PC-3 (cell line): ENCODE measurements around the gene CHMP1B. TPM values are rescaled to one million over a fixed set of nuclear protein-coding genes. Genes with fewer than 3 reads are reported as not detected.

Experiments used
- ATAC-seq: fragments of 200-7000 bp; cut with Tn5 transposase; 2 replicates; pipeline ENCODE4 v1.9.1; 2020; ENCODE audit warnings: mild to moderate bottlenecking, moderate library complexity
- BruUV-seq: library from RNA; stranded (reverse); fragments of 400-500 nt; replicated peaks from 2 replicates; lab custom pipeline; 2021; lab: Mats Ljungman, UMichigan
- CTCF ChIA-PET: fragments of 300-600 bp; sonication (Branson Sonifier 250); formaldehyde crosslinking; loops from one replicate; lab custom pipeline; 2022; ENCODE audit warnings: antibody characterized with exemption; lab: Charles Lee
- POLR2A ChIA-PET: fragments of 300-600 bp; sonication (Branson Sonifier 250); formaldehyde crosslinking; loops from one replicate; lab custom pipeline; 2022; ENCODE audit warnings: antibody characterized with exemption; ENCODE audit not compliant: unreplicated experiment; lab: Charles Lee
- DNase-seq: peaks from one replicate; pipeline ENCODE4 v3.0.0-alpha.2; 2015
- H2AFZ ChIP-seq: fragments of 300-600 bp; sonication (generic); 2 replicates; pipeline ENCODE4 v1.6.0; 2016; ENCODE audit warnings: antibody characterized with exemption, low read length
- H3F3A ChIP-seq: fragments of 300-600 bp; sonication (generic); one replicate; pipeline ENCODE4 v1.6.0; 2017; ENCODE audit warnings: antibody characterized with exemption, low read length, control low read depth, mild to moderate bottlenecking; ENCODE audit not compliant: unreplicated experiment
- H3K27ac ChIP-seq: fragments of 300-600 bp; sonication (generic); 2 replicates; pipeline ENCODE4 v1.5.1; 2016; ENCODE audit warnings: mild to moderate bottlenecking, low read length
- H3K27me3 ChIP-seq: fragments of 300-600 bp; sonication (generic); 2 replicates; pipeline ENCODE4 v1.6.1; 2016; ENCODE audit warnings: low read length, mixed read lengths
- H3K36me3 ChIP-seq: fragments of 300-600 bp; sonication (generic); 2 replicates; pipeline ENCODE4 v1.6.1; 2016; ENCODE audit warnings: low read depth, mixed run types, low read length, mixed read lengths
- H3K4me1 ChIP-seq: fragments of 300-600 bp; sonication (generic); 2 replicates; pipeline ENCODE4 v1.5.1; 2016; ENCODE audit warnings: low read length; ENCODE audit not compliant: insufficient read depth
- H3K4me2 ChIP-seq: fragments of 300-600 bp; sonication (generic); 2 replicates; pipeline ENCODE4 v1.6.0; 2016; ENCODE audit warnings: low read length
- H3K4me3 ChIP-seq: fragments of 300-600 bp; sonication (generic); 2 replicates; pipeline ENCODE4 v1.5.1; 2016; ENCODE audit warnings: mild to moderate bottlenecking, low read length, mixed read lengths
- H3K79me2 ChIP-seq: fragments of 300-600 bp; sonication (generic); 2 replicates; pipeline ENCODE4 v1.6.1; 2017; ENCODE audit warnings: low read length, mixed read lengths
- H3K9ac ChIP-seq: fragments of 300-600 bp; sonication (generic); 2 replicates; pipeline ENCODE4 v1.6.0; 2016; ENCODE audit warnings: mild to moderate bottlenecking, low read length
- H3K9me2 ChIP-seq: fragments of 300-600 bp; sonication (generic); replicated peaks from 2 replicates; pipeline ENCODE4 v1.6.1; 2016; ENCODE audit warnings: mixed run types, low read length, mixed read lengths
- H3K9me3 ChIP-seq: fragments of 300-600 bp; sonication (generic); 2 replicates; pipeline ENCODE4 v1.6.1; 2016; ENCODE audit warnings: low read length, mixed read lengths
- H4K20me1 ChIP-seq: fragments of 300-600 bp; sonication (generic); 2 replicates; pipeline ENCODE4 v1.6.1; 2016; ENCODE audit warnings: low read length, mixed read lengths
- EZH2 ChIP-seq: fragments of 300-600 bp; sonication (generic); IDR thresholded peaks from one replicate; pipeline ENCODE4 v1.6.1; 2017; ENCODE audit warnings: antibody characterized with exemption, mild to moderate bottlenecking, low read length; ENCODE audit not compliant: unreplicated experiment
- EZH2phosphoT487 ChIP-seq: fragments of 300-600 bp; sonication (generic); IDR thresholded peaks from 2 replicates; pipeline ENCODE4 v1.6.1; 2018; ENCODE audit warnings: mild to moderate bottlenecking, antibody characterized with exemption, low read length, borderline replicate concordance
- intact Hi-C: fragments of 100-400 bp; cut with micrococcal nuclease; formaldehyde crosslinking; loops from 2 replicates; pipeline ENCODE4 v1.9.0; 2023
- total RNA-seq: library from RNA; depleted of rRNA; stranded (reverse); fragments of >200 nt; gene quantifications from 2 replicates; pipeline ENCODE4 v1.2.3, GENCODE V29; 2014
- TF ChIP-seq, protein P1 (sequence below): fragments of 300-600 bp; sonication (generic); conservative IDR thresholded peaks from 2 replicates; pipeline ENCODE4 v1.5.1; 2017; ENCODE audit warnings: antibody characterized with exemption, low read depth, mild to moderate bottlenecking, low read length

CHMP1B gene
- total RNA-seq, 1 experiment from 2014 or later: 81.9 TPM

DNA sequence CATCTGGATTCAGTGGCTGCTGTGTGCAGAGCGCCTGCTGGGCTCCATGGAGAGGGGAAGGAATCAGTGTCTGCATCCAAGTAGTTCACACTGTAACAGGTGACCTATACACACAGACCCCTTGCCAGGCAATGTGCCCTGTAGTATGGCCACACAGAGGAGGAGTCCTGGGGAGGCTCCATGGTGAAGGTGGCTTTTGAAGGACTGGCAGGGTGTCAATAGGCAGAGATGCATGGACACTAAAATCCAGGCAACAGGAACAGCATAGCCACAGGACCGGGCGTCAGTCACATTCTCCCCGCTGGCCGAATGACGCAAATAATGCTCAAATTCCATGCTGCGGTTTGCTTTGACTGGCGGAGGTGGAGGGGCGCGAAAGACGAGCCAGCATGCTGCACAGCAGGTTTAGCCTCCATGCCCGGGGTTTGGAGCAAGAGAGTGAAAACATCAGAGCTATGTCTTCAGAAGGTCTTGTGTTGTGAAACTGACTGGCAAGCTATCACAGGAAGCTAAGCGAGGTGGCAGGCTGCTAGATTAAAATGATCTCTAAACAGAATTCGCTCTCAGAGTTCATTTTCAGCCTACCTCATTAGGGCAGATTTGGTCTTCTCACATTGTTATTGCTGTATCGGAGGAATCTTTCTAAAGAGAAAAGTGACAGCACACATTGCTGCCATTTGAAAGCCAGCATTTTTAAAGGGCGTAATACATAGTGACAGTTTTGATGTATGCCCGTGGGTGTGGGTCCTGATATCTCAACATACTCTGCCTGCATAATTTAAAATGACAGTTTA lies 1.2 kb upstream of the CHMP1B start:
- Histone ChIP-seq H3K27me3 (no peaks in the 10 kb centered on the region), H3K36me3 (no peaks in the 10 kb centered on the region), H3K9me3 (no peaks in the 10 kb centered on the region), H3K9ac (peak overlapping the region; percentile 94), H3K4me2 (peak overlapping the region; percentile 89), H3K4me3 (peak overlapping the region; percentile 91), H3F3A (no peaks in the 10 kb centered on the region), H2AFZ (peak overlapping the region; percentile 16; the same call in 1 of the 2 replicates), H4K20me1 (peaks cover 18% of the 10 kb centered on the region), H3K79me2 (peaks cover 39% of the 10 kb centered on the region), H3K9me2 (no peaks in the 10 kb centered on the region), H3K4me1 (peaks cover 30% of the 10 kb centered on the region), H3K27ac (peak overlapping the region; percentile 96)
- intact Hi-C loops: loop anchor here (1.0 to 5.0 kb wide), 6 partner anchors 10 to 118 kb away; partner anchors contain the start of gene MPPE1
- POLR2A ChIA-PET: interaction anchor here (0.5 to 1.0 kb wide), 2 partner anchors 9 to 39 kb away, joined by 4 to 5 read pairs; no protein-coding TSS in a partner anchor
- no TSS peak for BruUV-seq
- ATAC-seq (peak; percentile 66), DNase-seq (peak; percentile 94)
- CTCF ChIA-PET: interaction anchor here (0.6 kb wide), 1 partner anchor 14 kb away, joined by 4 read pairs; no protein-coding TSS in a partner anchor
- TF ChIP-seq, protein P1, sequence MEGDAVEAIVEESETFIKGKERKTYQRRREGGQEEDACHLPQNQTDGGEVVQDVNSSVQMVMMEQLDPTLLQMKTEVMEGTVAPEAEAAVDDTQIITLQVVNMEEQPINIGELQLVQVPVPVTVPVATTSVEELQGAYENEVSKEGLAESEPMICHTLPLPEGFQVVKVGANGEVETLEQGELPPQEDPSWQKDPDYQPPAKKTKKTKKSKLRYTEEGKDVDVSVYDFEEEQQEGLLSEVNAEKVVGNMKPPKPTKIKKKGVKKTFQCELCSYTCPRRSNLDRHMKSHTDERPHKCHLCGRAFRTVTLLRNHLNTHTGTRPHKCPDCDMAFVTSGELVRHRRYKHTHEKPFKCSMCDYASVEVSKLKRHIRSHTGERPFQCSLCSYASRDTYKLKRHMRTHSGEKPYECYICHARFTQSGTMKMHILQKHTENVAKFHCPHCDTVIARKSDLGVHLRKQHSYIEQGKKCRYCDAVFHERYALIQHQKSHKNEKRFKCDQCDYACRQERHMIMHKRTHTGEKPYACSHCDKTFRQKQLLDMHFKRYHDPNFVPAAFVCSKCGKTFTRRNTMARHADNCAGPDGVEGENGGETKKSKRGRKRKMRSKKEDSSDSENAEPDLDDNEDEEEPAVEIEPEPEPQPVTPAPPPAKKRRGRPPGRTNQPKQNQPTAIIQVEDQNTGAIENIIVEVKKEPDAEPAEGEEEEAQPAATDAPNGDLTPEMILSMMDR: no peak
- TF ChIP-seq EZH2phosphoT487: no peak
- TF ChIP-seq EZH2: no peak

DNA sequence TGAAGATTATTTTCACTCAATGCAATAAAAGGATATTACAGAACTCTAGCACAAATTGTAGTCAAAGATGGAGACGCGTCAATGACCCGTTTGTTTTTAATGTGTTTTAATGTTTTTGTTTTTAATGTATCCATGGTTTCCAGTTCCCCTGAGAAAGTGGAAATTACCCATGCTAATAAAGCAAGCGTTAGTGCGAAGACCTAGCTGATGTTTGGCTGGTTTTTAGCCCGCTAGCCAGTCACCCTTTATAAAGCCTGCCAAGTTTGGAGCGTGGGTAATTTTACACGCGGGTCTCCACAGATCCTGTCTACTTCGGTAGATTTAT lies 430 bp upstream of the CHMP1B start:
- TSS peak; percentile 85 for BruUV-seq
- peaks cover 45% of the 10 kb centered on the region for H3K79me2 ChIP-seq
- peak overlapping the region; percentile 89 for H3K4me2 ChIP-seq
- H3F3A ChIP-seq: no peaks in the 10 kb centered on the region
- H3K9me2 ChIP-seq: no peaks in the 10 kb centered on the region
- no peaks in the 10 kb centered on the region for H3K36me3 ChIP-seq
- DNase-seq (no peak), ATAC-seq (peak; percentile 19)
- TF ChIP-seq EZH2 (no peak), EZH2phosphoT487 (no peak)
- TF ChIP-seq, protein P1: no peak
- H3K27ac ChIP-seq: peak overlapping the region; percentile 96
- H4K20me1 ChIP-seq: peaks cover 18% of the 10 kb centered on the region
- CTCF ChIA-PET: interaction anchor here (1.0 kb wide), 1 partner anchor 21 kb away, joined by 3 read pairs; no protein-coding TSS in a partner anchor
- intact Hi-C loops: loop anchor here (1.0 to 5.0 kb wide), 6 partner anchors 10 to 118 kb away; partner anchors contain the start of gene MPPE1
- no peaks in the 10 kb centered on the region for H3K27me3 ChIP-seq
- H3K9me3 ChIP-seq: no peaks in the 10 kb centered on the region
- peaks cover 30% of the 10 kb centered on the region for H3K4me1 ChIP-seq
- POLR2A ChIA-PET: interaction anchor here (0.5 to 1.0 kb wide), 2 partner anchors 8 to 39 kb away, joined by 4 to 5 read pairs; no protein-coding TSS in a partner anchor
- H3K4me3 ChIP-seq: peak overlapping the region; percentile 91
- peak overlapping the region; percentile 58 for H2AFZ ChIP-seq
- peak overlapping the region; percentile 94 for H3K9ac ChIP-seq
